HCT116 (cell line): Measurements from ENCODE around the gene UAP1L1. TPM values are rescaled to one million over a fixed set of nuclear protein-coding genes. Genes with fewer than 3 reads are reported as not detected.

Source experiments
- ATAC-seq: fragments of 200-7000 bp; cut with Tn5 transposase; 2 replicates; pipeline ENCODE4 v1.9.1; 2020; ENCODE audit warnings: mild to moderate bottlenecking, moderate library complexity
- BruUV-seq: library from RNA; stranded (reverse); fragments of 400-500 nt; replicated peaks from 2 replicates; lab custom pipeline; 2021; lab: Mats Ljungman, UMichigan
- CTCF ChIA-PET: fragments of 300-600 bp; sonication (Branson Sonifier 250); formaldehyde crosslinking; loops from one replicate; lab custom pipeline; 2021; ENCODE audit warnings: antibody characterized with exemption; lab: Charles Lee
- POLR2A ChIA-PET: fragments of 300-600, 350-600 bp; sonication (Branson Sonifier 250); formaldehyde crosslinking; loops from one replicate; lab custom pipeline; 2021; ENCODE audit warnings: antibody characterized with exemption; lab: Charles Lee
- RAD21 ChIA-PET, 2 experiments: fragments of 300-600 bp; sonication (Branson Sonifier 250); formaldehyde crosslinking; loops; one replicate each; lab custom pipeline; 2023; ENCODE audit warnings: low total read pairs in 2 of 2; ENCODE audit not compliant: uncharacterized antibody in 2 of 2, unreplicated experiment in 2 of 2, low non-redundant PET in 1 of 2; lab: Charles Lee
- DNase-seq: peaks from one replicate; pipeline ENCODE4 v3.0.0-alpha.2; 2010; ENCODE audit warnings: low read depth, low spot score
- H2AFZ ChIP-seq: fragments of 200-600 bp; shearing (Covaris generic), sonication (generic); 2 replicates; pipeline ENCODE4 v1.6.1; 2017; ENCODE audit warnings: low read depth, mixed run types, mixed read lengths, antibody characterized with exemption, low read length; ENCODE audit not compliant: poor library complexity, severe bottlenecking
- H3K27ac ChIP-seq: 2 replicates; pipeline ENCODE4 v1.5.1; 2012; ENCODE audit warnings: low read depth, low read length
- H3K27me3 ChIP-seq: fragments of 200-600 bp; sonication (generic); 2 replicates; pipeline ENCODE4 v1.6.1; 2016; ENCODE audit warnings: mixed run types, low read length, mixed read lengths; ENCODE audit not compliant: insufficient read depth
- H3K36me3 ChIP-seq, 2 experiments: fragments of 200-500 bp in 1 of 2; fragments of 200-600 bp in 1 of 2; sonication (Bioruptor generic) in 1 of 2; sonication (generic) in 1 of 2; 2 replicates each; pipeline versions ENCODE4 v1.5.1 to v1.6.1; 2014 to 2016; ENCODE audit warnings: low read length in 2 of 2, inconsistent platforms in 1 of 2, mixed read lengths in 1 of 2, mixed run types in 1 of 2; ENCODE audit not compliant: insufficient read depth in 2 of 2, control insufficient read depth in 1 of 2
- H3K4me1 ChIP-seq, 2 experiments: fragments of 200-600 bp in 1 of 2; sonication (generic) in 1 of 2; 2 replicates each; pipeline versions ENCODE4 v1.5.1 to v1.6.1; 2012 to 2017; ENCODE audit warnings: low read length in 2 of 2, inconsistent platforms in 1 of 2, mild to moderate bottlenecking in 1 of 2, mixed read lengths in 1 of 2, mixed run types in 1 of 2, moderate library complexity in 1 of 2; ENCODE audit not compliant: insufficient read depth in 2 of 2, control insufficient read depth in 1 of 2
- H3K4me2 ChIP-seq: fragments of 200-600 bp; sonication (generic); 2 replicates; pipeline ENCODE4 v1.6.1; 2017; ENCODE audit warnings: mixed run types, low read length, mixed read lengths
- H3K4me3 ChIP-seq, 2 experiments: fragments of 200-600 bp in 1 of 2; sonication (generic) in 1 of 2; replicated peaks in 1 of 2; 2 replicates each; pipeline ENCODE4 v1.5.1; 2011 to 2016; ENCODE audit warnings: low read length in 2 of 2, control low read depth in 1 of 2, low read depth in 1 of 2, mild to moderate bottlenecking in 1 of 2, mixed read lengths in 1 of 2, mixed run types in 1 of 2
- H3K79me2 ChIP-seq: fragments of 200-600 bp; sonication (generic); 2 replicates; pipeline ENCODE4 v1.6.1; 2017; ENCODE audit warnings: mild to moderate bottlenecking, mixed run types, low read length, moderate library complexity, mixed read lengths; ENCODE audit not compliant: insufficient read depth
- H3K9ac ChIP-seq: fragments of 200-600 bp; sonication (generic); 2 replicates; pipeline ENCODE4 v1.6.1; 2016; ENCODE audit warnings: low read length, mixed read lengths
- H3K9me2 ChIP-seq: fragments of 200-600 bp; sonication (generic), shearing (Covaris generic); 2 replicates; pipeline ENCODE4 v1.6.1; 2017; ENCODE audit warnings: mixed run types, mild to moderate bottlenecking, moderate library complexity; ENCODE audit not compliant: insufficient read depth
- H3K9me3 ChIP-seq, 2 experiments: fragments of 200-500 bp in 1 of 2; fragments of 200-600 bp in 1 of 2; sonication (Bioruptor generic) in 1 of 2; sonication (generic) in 1 of 2; 2 replicates each; pipeline ENCODE4 v1.6.1; 2014 to 2017; ENCODE audit warnings: low read length in 2 of 2, mixed read lengths in 2 of 2, inconsistent platforms in 1 of 2, low read depth in 1 of 2, mild to moderate bottlenecking in 1 of 2, mixed run types in 1 of 2, moderate library complexity in 1 of 2; ENCODE audit not compliant: control insufficient read depth in 1 of 2, insufficient read depth in 1 of 2
- H4K20me1 ChIP-seq: fragments of 200-600 bp; sonication (generic), shearing (Covaris generic); 2 replicates; pipeline ENCODE4 v1.6.1; 2017; ENCODE audit warnings: mixed run types, mild to moderate bottlenecking, moderate library complexity; ENCODE audit not compliant: insufficient read depth
- CBX3 ChIP-seq: IDR thresholded peaks from 2 replicates; pipeline ENCODE4 v1.6.1; 2012; ENCODE audit warnings: low read depth
- CEBPB ChIP-seq: IDR thresholded peaks from 2 replicates; pipeline ENCODE4 v1.6.1; 2012; ENCODE audit warnings: low read depth
- CTCF ChIP-seq, 3 experiments: fragments of 200-600 bp in 1 of 3; sonication (generic) in 1 of 3; IDR thresholded peaks in 2 of 3; conservative IDR thresholded peaks in 1 of 3; 2 replicates each; pipeline ENCODE4 v1.5.1; 2012 to 2017; ENCODE audit warnings: low read depth in 2 of 3, low read length in 2 of 3, antibody characterized with exemption in 1 of 3, borderline replicate concordance in 1 of 3, control low read depth in 1 of 3, mild to moderate bottlenecking in 1 of 3, mixed read lengths in 1 of 3, mixed run types in 1 of 3, moderate library complexity in 1 of 3; ENCODE audit not compliant: insufficient read depth in 1 of 3
- FOSL1 ChIP-seq: IDR thresholded peaks from 2 replicates; pipeline ENCODE4 v1.6.1; 2012; ENCODE audit warnings: low read depth
- MAX ChIP-seq: IDR thresholded peaks from 2 replicates; pipeline ENCODE4 v1.6.1; 2012
- POLR2AphosphoS5 ChIP-seq: IDR thresholded peaks from 2 replicates; pipeline ENCODE4 v1.6.1; 2011; ENCODE audit warnings: mild to moderate bottlenecking, low read depth, low read length, moderate library complexity
- RAD21 ChIP-seq: IDR thresholded peaks from 2 replicates; pipeline ENCODE4 v1.6.1; 2012; ENCODE audit warnings: low read depth, mild to moderate bottlenecking
- REST ChIP-seq: IDR thresholded peaks from 2 replicates; pipeline ENCODE4 v1.6.1; 2012; ENCODE audit warnings: low read depth
- SRF ChIP-seq: IDR thresholded peaks from 2 replicates; pipeline ENCODE4 v1.6.1; 2012; ENCODE audit warnings: low read depth
- TCF7L2 ChIP-seq: IDR thresholded peaks from 2 replicates; pipeline ENCODE4 v1.7.0; 2011; ENCODE audit warnings: borderline replicate concordance, inconsistent platforms; ENCODE audit not compliant: insufficient read depth, insufficient read length; ENCODE audit errors: extremely low read depth
- YY1 ChIP-seq: IDR thresholded peaks from 2 replicates; pipeline ENCODE4 v1.6.1; 2011; ENCODE audit warnings: low read length, low read depth, moderate library complexity, mild to moderate bottlenecking; ENCODE audit not compliant: insufficient replicate concordance; ENCODE audit errors: extremely low read depth
- ZBTB33 ChIP-seq: IDR thresholded peaks from 2 replicates; pipeline ENCODE4 v1.6.1; 2011; ENCODE audit warnings: mild to moderate bottlenecking, low read length, moderate library complexity; ENCODE audit not compliant: insufficient replicate concordance; ENCODE audit errors: extremely low read depth
- intact Hi-C: fragments of 100-400 bp; cut with micrococcal nuclease; formaldehyde crosslinking; loops from 2 replicates; pipeline ENCODE4 v1.10.0; 2022
- total RNA-seq: library from RNA; stranded (reverse); gene quantifications from one replicate; pipeline ENCODE4 v1.2.1, GENCODE V29; 2021; ENCODE audit not compliant: unreplicated experiment

UAP1L1 gene
- total RNA-seq, 1 experiment from 2014 or later = 11.0 TPM

- TF ChIP-seq YY1 (no peak), FOSL1 (no peak), POLR2AphosphoS5 (no peak), RAD21 (no peak), CEBPB (no peak), SRF (no peak), REST (no peak), MAX (no peak), CBX3 (no peak), CTCF (IDR thresholded peaks at IDR 0.05 in 2 of 3, conservative IDR thresholded peaks at IDR 0.05 in 1 of 3; ENCODE audit: borderline replicate concordance in 1 of 3, insufficient read depth in 1 of 3, low read depth in 2 of 3, low read length in 2 of 3) (no peak), TCF7L2 (no peak), ZBTB33 (no peak)
- H3K36me3 ChIP-seq = peaks cover 0 to 8% of the 10 kb centered on the region in 2 experiments; a peak in 1 of 4 replicates
- intact Hi-C loops = no loop called here
- CTCF ChIA-PET = interaction anchor here (1.4 to 1.7 kb wide), 2 partner anchors 72 to 119 kb away, joined by 3 to 8 read pairs; partner anchors contain the start of gene SSNA1
- H3K79me2 ChIP-seq = peaks cover 13% of the 10 kb centered on the region
- POLR2A ChIA-PET = no interaction called here
- no peak overlapping the region for H2AFZ ChIP-seq
- H4K20me1 ChIP-seq = no peaks in the 10 kb centered on the region
- no peak overlapping the region for H3K4me3 ChIP-seq
- H3K9me2 ChIP-seq = no peaks in the 10 kb centered on the region
- H3K27ac ChIP-seq = no peak overlapping the region
- peaks cover 7 to 27% of the 10 kb centered on the region in 2 experiments for H3K4me1 ChIP-seq
- H3K4me2 ChIP-seq = no peak overlapping the region
- BruUV-seq = no TSS peak
- no peak for ATAC-seq
- no peak for DNase-seq
- no peaks in the 10 kb centered on the region for H3K27me3 ChIP-seq
- H3K9me3 ChIP-seq = no peaks in the 10 kb centered on the region
- RAD21 ChIA-PET = interaction anchor here in 1 of 2 experiments (1.3 kb wide), 1 partner anchor 119 kb away, joined by 4 read pairs; no protein-coding TSS in a partner anchor
- no peak overlapping the region for H3K9ac ChIP-seq
Measured at GRCh38 chr9:137117269-137117731, 40.0 kb downstream of the UAP1L1 start.
